Measurements from ENCODE around the gene CNTN4. TPM values are rescaled to one million over a fixed set of nuclear protein-coding genes. Genes with fewer than 3 reads are reported as not detected.

Gene CNTN4
- total RNA-seq, 1 experiment from 2014 or later, result not detected

- H3K4me3 Mint-ChIP-seq, result no peak overlapping the region
- no peak overlapping the region for H3K27ac Mint-ChIP-seq
- H3K4me1 Mint-ChIP-seq, result peaks cover 14% of the 10 kb centered on the region
- ChIA-PET POLR2A (no interaction called here), CTCF (no interaction called here)
- DNase-seq (ENCODE audit: low spot score) (no peak), ATAC-seq (no peak)
- peaks cover 39% of the 10 kb centered on the region for H3K9me3 Mint-ChIP-seq
- H3K36me3 Mint-ChIP-seq, result peaks cover 34% of the 10 kb centered on the region
- H3K27me3 Mint-ChIP-seq (ENCODE audit: low read depth), result peaks cover 14% of the 10 kb centered on the region
- no peak for TF ChIP-seq JUN (CRISPR knock-in tag; IDR thresholded peaks at IDR 0.05)
- TF ChIP-seq PRRX2 (CRISPR knock-in tag; IDR thresholded peaks at IDR 0.05), result no peak
- no peak for TF ChIP-seq GTF2I (CRISPR knock-in tag; conservative IDR thresholded peaks at IDR 0.05)
- TF ChIP-seq, protein P1, sequence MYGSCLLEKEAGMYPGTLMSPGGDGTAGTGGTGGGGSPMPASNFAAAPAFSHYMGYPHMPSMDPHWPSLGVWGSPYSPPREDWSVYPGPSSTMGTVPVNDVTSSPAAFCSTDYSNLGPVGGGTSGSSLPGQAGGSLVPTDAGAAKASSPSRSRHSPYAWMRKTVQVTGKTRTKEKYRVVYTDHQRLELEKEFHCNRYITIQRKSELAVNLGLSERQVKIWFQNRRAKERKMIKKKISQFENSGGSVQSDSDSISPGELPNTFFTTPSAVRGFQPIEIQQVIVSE (CRISPR knock-in tag; IDR thresholded peaks at IDR 0.05; ENCODE audit: borderline replicate concordance), result no peak
- no peak for TF ChIP-seq SMAD3 (CRISPR knock-in tag; IDR thresholded peaks at IDR 0.05; ENCODE audit: borderline replicate concordance)
- TF ChIP-seq, protein P2, sequence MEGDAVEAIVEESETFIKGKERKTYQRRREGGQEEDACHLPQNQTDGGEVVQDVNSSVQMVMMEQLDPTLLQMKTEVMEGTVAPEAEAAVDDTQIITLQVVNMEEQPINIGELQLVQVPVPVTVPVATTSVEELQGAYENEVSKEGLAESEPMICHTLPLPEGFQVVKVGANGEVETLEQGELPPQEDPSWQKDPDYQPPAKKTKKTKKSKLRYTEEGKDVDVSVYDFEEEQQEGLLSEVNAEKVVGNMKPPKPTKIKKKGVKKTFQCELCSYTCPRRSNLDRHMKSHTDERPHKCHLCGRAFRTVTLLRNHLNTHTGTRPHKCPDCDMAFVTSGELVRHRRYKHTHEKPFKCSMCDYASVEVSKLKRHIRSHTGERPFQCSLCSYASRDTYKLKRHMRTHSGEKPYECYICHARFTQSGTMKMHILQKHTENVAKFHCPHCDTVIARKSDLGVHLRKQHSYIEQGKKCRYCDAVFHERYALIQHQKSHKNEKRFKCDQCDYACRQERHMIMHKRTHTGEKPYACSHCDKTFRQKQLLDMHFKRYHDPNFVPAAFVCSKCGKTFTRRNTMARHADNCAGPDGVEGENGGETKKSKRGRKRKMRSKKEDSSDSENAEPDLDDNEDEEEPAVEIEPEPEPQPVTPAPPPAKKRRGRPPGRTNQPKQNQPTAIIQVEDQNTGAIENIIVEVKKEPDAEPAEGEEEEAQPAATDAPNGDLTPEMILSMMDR (IDR thresholded peaks at IDR 0.05), result no peak
- TF ChIP-seq AR (CRISPR knock-in tag; IDR thresholded peaks at IDR 0.05), result no peak
- TF ChIP-seq, protein P3, sequence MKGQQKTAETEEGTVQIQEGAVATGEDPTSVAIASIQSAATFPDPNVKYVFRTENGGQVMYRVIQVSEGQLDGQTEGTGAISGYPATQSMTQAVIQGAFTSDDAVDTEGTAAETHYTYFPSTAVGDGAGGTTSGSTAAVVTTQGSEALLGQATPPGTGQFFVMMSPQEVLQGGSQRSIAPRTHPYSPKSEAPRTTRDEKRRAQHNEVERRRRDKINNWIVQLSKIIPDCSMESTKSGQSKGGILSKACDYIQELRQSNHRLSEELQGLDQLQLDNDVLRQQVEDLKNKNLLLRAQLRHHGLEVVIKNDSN (CRISPR knock-in tag; IDR thresholded peaks at IDR 0.05), result no peak
- TF ChIP-seq, protein P4, sequence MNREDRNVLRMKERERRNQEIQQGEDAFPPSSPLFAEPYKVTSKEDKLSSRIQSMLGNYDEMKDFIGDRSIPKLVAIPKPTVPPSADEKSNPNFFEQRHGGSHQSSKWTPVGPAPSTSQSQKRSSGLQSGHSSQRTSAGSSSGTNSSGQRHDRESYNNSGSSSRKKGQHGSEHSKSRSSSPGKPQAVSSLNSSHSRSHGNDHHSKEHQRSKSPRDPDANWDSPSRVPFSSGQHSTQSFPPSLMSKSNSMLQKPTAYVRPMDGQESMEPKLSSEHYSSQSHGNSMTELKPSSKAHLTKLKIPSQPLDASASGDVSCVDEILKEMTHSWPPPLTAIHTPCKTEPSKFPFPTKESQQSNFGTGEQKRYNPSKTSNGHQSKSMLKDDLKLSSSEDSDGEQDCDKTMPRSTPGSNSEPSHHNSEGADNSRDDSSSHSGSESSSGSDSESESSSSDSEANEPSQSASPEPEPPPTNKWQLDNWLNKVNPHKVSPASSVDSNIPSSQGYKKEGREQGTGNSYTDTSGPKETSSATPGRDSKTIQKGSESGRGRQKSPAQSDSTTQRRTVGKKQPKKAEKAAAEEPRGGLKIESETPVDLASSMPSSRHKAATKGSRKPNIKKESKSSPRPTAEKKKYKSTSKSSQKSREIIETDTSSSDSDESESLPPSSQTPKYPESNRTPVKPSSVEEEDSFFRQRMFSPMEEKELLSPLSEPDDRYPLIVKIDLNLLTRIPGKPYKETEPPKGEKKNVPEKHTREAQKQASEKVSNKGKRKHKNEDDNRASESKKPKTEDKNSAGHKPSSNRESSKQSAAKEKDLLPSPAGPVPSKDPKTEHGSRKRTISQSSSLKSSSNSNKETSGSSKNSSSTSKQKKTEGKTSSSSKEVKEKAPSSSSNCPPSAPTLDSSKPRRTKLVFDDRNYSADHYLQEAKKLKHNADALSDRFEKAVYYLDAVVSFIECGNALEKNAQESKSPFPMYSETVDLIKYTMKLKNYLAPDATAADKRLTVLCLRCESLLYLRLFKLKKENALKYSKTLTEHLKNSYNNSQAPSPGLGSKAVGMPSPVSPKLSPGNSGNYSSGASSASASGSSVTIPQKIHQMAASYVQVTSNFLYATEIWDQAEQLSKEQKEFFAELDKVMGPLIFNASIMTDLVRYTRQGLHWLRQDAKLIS (CRISPR knock-in tag; IDR thresholded peaks at IDR 0.05; ENCODE audit: borderline replicate concordance), result no peak
- TF ChIP-seq TP53 (CRISPR knock-in tag; IDR thresholded peaks at IDR 0.05), result no peak
- TF ChIP-seq ZNF317 (CRISPR knock-in tag; IDR thresholded peaks at IDR 0.05; ENCODE audit: borderline replicate concordance, low read depth), result no peak
- TF ChIP-seq RELA (CRISPR knock-in tag; IDR thresholded peaks at IDR 0.05; ENCODE audit: borderline replicate concordance), result no peak
- no peak for TF ChIP-seq ZNF425 (CRISPR knock-in tag; conservative IDR thresholded peaks at IDR 0.05)
- no peak for TF ChIP-seq SP1 (CRISPR knock-in tag; conservative IDR thresholded peaks at IDR 0.05)
- TF ChIP-seq EMX1 (CRISPR knock-in tag; IDR thresholded peaks at IDR 0.05), result no peak
- no peak for TF ChIP-seq ZBTB21 (CRISPR knock-in tag; IDR thresholded peaks at IDR 0.05; ENCODE audit: borderline replicate concordance)
- no peak for TF ChIP-seq ZNF281 (CRISPR knock-in tag; IDR thresholded peaks at IDR 0.05)
- TF ChIP-seq FOXJ3 (CRISPR knock-in tag; IDR thresholded peaks at IDR 0.05; ENCODE audit: borderline replicate concordance), result no peak
- no peak for TF ChIP-seq MXD4 (CRISPR knock-in tag; IDR thresholded peaks at IDR 0.05; ENCODE audit: borderline replicate concordance)
- no peak for TF ChIP-seq SOX15 (CRISPR knock-in tag; IDR thresholded peaks at IDR 0.05)
Observed at GRCh38 chr3:3081381-3082233, 982.9 kb downstream of the CNTN4 start.
